OCI-LY3 (cell line): ENCODE measurements around the gene FOXO1.

Source experiments
- H2AFZ ChIP-seq: fragments of 200-600, 300-600 bp; shearing (Covaris generic); 2 replicates; pipeline ENCODE4 v1.6.0; 2014; ENCODE audit warnings: antibody characterized with exemption, low read depth, low read length
- H3K27ac ChIP-seq: fragments of 200-600, 300-600 bp; sonication (generic); 2 replicates; pipeline ENCODE4 v1.5.1; 2014; ENCODE audit warnings: mild to moderate bottlenecking, low read length, moderate library complexity, mixed read lengths
- H3K27me3 ChIP-seq: fragments of 200-600, 300-600 bp; sonication (generic); 2 replicates; pipeline ENCODE4 v1.6.1; 2014; ENCODE audit warnings: low read depth, low read length, mixed read lengths
- H3K36me3 ChIP-seq: fragments of 200-600, 300-600 bp; sonication (generic); replicated peaks from 2 replicates; pipeline ENCODE3; 2014; ENCODE audit warnings: low read depth, low read length, mixed read lengths
- H3K4me1 ChIP-seq: fragments of 300-600, 200-600 bp; sonication (generic); 2 replicates; pipeline ENCODE4 v1.6.1; 2014; ENCODE audit warnings: low read length, mixed read lengths
- H3K4me2 ChIP-seq: fragments of 200-600, 300-600 bp; sonication (generic); 2 replicates; pipeline ENCODE4 v1.6.1; 2014; ENCODE audit warnings: low read length, mixed read lengths
- H3K4me3 ChIP-seq: fragments of 300-600, 200-600 bp; sonication (generic); 2 replicates; pipeline ENCODE4 v1.5.1; 2014; ENCODE audit warnings: antibody characterized with exemption, mild to moderate bottlenecking, low read length, moderate library complexity
- H3K79me2 ChIP-seq: fragments of 300-600, 200-600 bp; shearing (Covaris generic); 2 replicates; pipeline ENCODE4 v1.6.1; 2014; ENCODE audit warnings: mild to moderate bottlenecking, low read length, mixed read lengths
- H3K9ac ChIP-seq: fragments of 300-600, 200-600 bp; shearing (Covaris generic); 2 replicates; pipeline ENCODE4 v1.6.0; 2014; ENCODE audit warnings: mild to moderate bottlenecking, low read length, moderate library complexity
- H3K9me3 ChIP-seq: fragments of 200-600, 300-600 bp; shearing (Covaris generic); 2 replicates; pipeline ENCODE4 v1.6.1; 2014; ENCODE audit warnings: low read length, mixed read lengths; ENCODE audit not compliant: insufficient read depth
- H4K20me1 ChIP-seq: fragments of 200-600, 300-600 bp; sonication (generic); 2 replicates; pipeline ENCODE4 v1.6.1; 2016; ENCODE audit warnings: low read length, mixed read lengths; ENCODE audit not compliant: insufficient read depth
- EZH2phosphoT487 ChIP-seq: fragments of 200-600 bp; shearing (Covaris generic); IDR thresholded peaks from 2 replicates; pipeline ENCODE4 v1.6.1; 2018; ENCODE audit warnings: antibody characterized with exemption, mixed run types, low read depth
- TF ChIP-seq, protein P1 (sequence below): fragments of 200-600, 300-600 bp; sonication (generic); IDR thresholded peaks from 2 replicates; pipeline ENCODE4 v1.5.1; 2014; ENCODE audit warnings: antibody characterized with exemption, low read length, low read depth

Gene FOXO1

DNA sequence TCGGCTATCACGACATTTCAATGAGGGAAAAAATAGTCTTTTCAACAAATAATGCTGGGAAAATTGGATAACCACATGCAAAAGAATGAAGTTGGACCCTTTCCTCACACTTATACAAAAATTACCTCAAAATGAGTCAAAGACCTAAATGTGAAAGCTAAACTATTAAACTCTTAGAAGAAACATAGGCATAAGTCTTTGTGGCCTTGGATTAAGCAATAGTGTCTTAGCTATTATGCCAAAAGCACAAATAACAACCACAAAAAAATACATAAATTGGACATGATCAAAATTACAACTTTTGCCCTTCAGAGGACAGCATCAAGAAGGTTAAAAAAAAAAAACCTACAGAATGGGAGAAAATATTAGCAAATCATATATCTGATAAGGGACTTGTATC, 156.6 kb downstream of the FOXO1 start:
- no peak overlapping the region for H3K27ac ChIP-seq
- H3K36me3 ChIP-seq: no peaks in the 10 kb centered on the region
- no peak overlapping the region for H2AFZ ChIP-seq
- H3K4me1 ChIP-seq: peaks cover 5% of the 10 kb centered on the region; the same call in 1 of the 2 replicates
- no peaks in the 10 kb centered on the region; the same call in 1 of the 2 replicates for H3K27me3 ChIP-seq
- H3K4me2 ChIP-seq: no peak overlapping the region
- H3K4me3 ChIP-seq: no peak overlapping the region
- H4K20me1 ChIP-seq: no peaks in the 10 kb centered on the region
- H3K9ac ChIP-seq: no peak overlapping the region
- no peak for TF ChIP-seq EZH2phosphoT487
- TF ChIP-seq, protein P1, sequence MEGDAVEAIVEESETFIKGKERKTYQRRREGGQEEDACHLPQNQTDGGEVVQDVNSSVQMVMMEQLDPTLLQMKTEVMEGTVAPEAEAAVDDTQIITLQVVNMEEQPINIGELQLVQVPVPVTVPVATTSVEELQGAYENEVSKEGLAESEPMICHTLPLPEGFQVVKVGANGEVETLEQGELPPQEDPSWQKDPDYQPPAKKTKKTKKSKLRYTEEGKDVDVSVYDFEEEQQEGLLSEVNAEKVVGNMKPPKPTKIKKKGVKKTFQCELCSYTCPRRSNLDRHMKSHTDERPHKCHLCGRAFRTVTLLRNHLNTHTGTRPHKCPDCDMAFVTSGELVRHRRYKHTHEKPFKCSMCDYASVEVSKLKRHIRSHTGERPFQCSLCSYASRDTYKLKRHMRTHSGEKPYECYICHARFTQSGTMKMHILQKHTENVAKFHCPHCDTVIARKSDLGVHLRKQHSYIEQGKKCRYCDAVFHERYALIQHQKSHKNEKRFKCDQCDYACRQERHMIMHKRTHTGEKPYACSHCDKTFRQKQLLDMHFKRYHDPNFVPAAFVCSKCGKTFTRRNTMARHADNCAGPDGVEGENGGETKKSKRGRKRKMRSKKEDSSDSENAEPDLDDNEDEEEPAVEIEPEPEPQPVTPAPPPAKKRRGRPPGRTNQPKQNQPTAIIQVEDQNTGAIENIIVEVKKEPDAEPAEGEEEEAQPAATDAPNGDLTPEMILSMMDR: no peak
- no peaks in the 10 kb centered on the region for H3K79me2 ChIP-seq
- no peaks in the 10 kb centered on the region for H3K9me3 ChIP-seq

DNA sequence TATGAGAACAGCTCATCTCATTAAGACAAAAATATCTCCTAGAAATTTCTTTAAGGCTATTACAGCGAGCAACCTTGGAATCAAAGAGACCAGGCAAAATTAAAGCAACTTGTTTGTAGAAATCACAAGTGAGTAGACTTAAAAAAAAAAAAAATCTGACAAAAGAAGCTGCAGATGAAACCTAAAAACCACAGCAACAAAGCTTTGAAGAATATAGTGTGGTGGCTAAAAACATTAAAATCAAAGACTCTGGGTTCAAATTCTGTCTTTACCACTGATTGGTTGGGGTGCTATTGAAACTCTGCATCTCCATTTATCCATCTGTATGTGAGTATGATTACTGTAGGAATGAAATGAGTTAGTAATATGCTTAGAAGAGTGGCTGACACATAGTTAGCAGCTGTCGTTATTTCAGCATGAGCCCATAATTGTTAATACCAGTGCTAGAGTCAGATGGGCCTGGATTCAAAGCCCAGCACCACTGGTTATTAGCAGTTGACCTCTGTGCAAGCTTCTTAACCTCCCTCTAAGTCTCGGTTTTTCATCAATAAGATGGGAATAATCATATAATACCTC, 157.6 kb downstream of the FOXO1 start:
- no peaks in the 10 kb centered on the region for H3K79me2 ChIP-seq
- no peaks in the 10 kb centered on the region for H4K20me1 ChIP-seq
- no peaks in the 10 kb centered on the region for H3K9me3 ChIP-seq
- no peak for TF ChIP-seq EZH2phosphoT487
- TF ChIP-seq, protein P1: no peak
- H3K4me3 ChIP-seq: no peak overlapping the region
- H3K27ac ChIP-seq: no peak overlapping the region
- H3K4me1 ChIP-seq: peaks cover 5% of the 10 kb centered on the region; the same call in 1 of the 2 replicates
- no peak overlapping the region for H3K4me2 ChIP-seq
- H3K36me3 ChIP-seq: no peaks in the 10 kb centered on the region
- no peaks in the 10 kb centered on the region; the same call in 1 of the 2 replicates for H3K27me3 ChIP-seq
- no peak overlapping the region for H2AFZ ChIP-seq
- no peak overlapping the region for H3K9ac ChIP-seq

DNA sequence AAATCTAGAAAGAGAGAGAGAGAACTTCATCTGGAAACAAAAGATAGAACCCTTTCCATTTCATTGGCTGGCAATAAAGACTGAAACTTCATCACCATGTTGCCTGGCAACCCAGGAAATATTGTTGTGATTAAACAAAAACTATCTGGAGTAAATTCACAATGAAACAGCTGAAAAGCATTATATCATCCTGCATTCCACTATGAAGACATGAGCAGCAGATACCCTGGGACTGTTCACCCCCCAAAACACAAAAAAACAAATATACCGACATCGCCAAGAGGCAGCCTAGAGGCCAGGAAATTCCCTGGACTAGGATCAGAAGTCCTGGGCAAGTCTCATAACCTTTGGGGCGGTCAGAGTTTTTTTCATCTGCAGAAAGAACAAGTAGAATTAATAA, 158.3 kb downstream of the FOXO1 start:
- no peak overlapping the region for H3K9ac ChIP-seq
- TF ChIP-seq EZH2phosphoT487: no peak
- TF ChIP-seq, protein P1: no peak
- H3K36me3 ChIP-seq: no peaks in the 10 kb centered on the region
- peaks cover 3% of the 10 kb centered on the region; the same call in 1 of the 2 replicates for H3K27me3 ChIP-seq
- peaks cover 3% of the 10 kb centered on the region; the same call in 1 of the 2 replicates for H3K4me1 ChIP-seq
- H3K79me2 ChIP-seq: no peaks in the 10 kb centered on the region
- no peak overlapping the region for H3K4me3 ChIP-seq
- H4K20me1 ChIP-seq: no peaks in the 10 kb centered on the region
- H3K27ac ChIP-seq: no peak overlapping the region
- no peaks in the 10 kb centered on the region for H3K9me3 ChIP-seq
- no peak overlapping the region for H2AFZ ChIP-seq
- H3K4me2 ChIP-seq: no peak overlapping the region

DNA sequence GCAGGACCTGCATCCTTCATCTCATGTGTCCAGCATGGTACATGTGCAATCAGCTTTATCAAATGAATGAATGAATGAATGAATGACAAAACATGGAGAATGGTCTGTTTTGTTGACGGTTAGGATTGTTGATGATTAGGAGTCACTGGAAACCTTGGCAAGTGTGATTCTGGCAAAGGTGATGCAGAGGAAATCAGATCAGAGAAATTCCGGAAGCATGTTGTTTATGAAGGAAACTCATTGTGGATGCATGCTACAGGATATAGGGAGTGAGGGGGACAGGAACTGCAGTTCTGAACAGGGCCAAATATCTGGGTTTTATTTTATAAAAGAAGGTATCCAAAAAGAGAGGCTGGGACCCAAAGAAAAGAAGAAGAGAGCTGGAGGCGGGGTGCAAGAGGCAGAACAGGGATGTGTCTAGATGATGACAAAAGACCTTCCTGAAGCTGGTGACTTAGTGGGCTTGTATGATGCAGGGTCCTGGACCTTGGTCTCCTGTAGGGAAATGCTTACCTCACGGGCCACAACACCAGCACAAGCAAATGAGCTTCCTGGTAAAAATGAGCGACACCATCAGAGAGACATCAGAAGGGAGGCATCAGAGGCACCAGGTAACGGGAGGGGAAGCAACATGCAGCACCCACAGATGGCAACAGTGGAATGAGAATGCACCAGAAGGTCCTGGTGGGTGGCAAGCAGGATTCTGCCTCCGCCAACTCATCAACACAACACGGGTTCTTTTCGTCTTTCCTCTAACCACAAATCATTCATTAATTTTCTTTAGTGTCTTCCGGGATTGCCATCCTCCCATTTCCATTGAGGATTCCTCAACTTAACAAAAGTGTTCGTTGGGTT, 159.6 kb downstream of the FOXO1 start:
- H3K4me1 ChIP-seq: no peaks in the 10 kb centered on the region
- no peak overlapping the region for H3K27ac ChIP-seq
- H3K4me2 ChIP-seq: no peak overlapping the region
- TF ChIP-seq, protein P1: no peak
- no peak for TF ChIP-seq EZH2phosphoT487
- peaks cover 7% of the 10 kb centered on the region; the same call in 1 of the 2 replicates for H3K27me3 ChIP-seq
- no peaks in the 10 kb centered on the region for H4K20me1 ChIP-seq
- no peaks in the 10 kb centered on the region for H3K36me3 ChIP-seq
- H2AFZ ChIP-seq: no peak overlapping the region
- H3K4me3 ChIP-seq: no peak overlapping the region
- no peaks in the 10 kb centered on the region for H3K9me3 ChIP-seq
- H3K79me2 ChIP-seq: no peaks in the 10 kb centered on the region
- H3K9ac ChIP-seq: no peak overlapping the region
